SK-N-SH treated with all-trans-retinoic acid at 6 μM for 48 hours (cell line): ENCODE data around the gene SYT8.

Source experiments
- ESRRG ChIP-seq: fragments of 250-450 bp; sonication (Bioruptor Pico); IDR thresholded peaks from 2 replicates; pipeline ENCODE4 v1.6.1; 2021; ENCODE audit warnings: mild to moderate bottlenecking
- PPARA ChIP-seq: fragments of 250-450 bp; sonication (Bioruptor Pico); IDR thresholded peaks from 2 replicates; pipeline ENCODE4 v1.5.0; 2020; ENCODE audit warnings: mild to moderate bottlenecking, borderline replicate concordance
- RARB ChIP-seq: fragments of 250-450 bp; sonication (Bioruptor Pico); IDR thresholded peaks from 2 replicates; pipeline ENCODE4 v1.8.0; 2021; ENCODE audit warnings: mild to moderate bottlenecking, moderate library complexity
- TCF4 ChIP-seq: fragments of 250-450 bp; sonication (Bioruptor Pico); IDR thresholded peaks from 2 replicates; pipeline ENCODE4 v1.8.0; 2021; ENCODE audit warnings: mild to moderate bottlenecking, moderate library complexity, borderline replicate concordance
- ZC3H10 ChIP-seq: fragments of 250-450 bp; sonication (Bioruptor Pico); IDR thresholded peaks from 2 replicates; pipeline ENCODE4 v1.5.1; 2021; ENCODE audit warnings: mild to moderate bottlenecking, moderate library complexity

- no peak for TF ChIP-seq ESRRG
- no peak for TF ChIP-seq RARB (CRISPR knock-in tag)
- TF ChIP-seq ZC3H10 (CRISPR knock-in tag) = no peak
- TF ChIP-seq PPARA (CRISPR knock-in tag) = no peak
- TF ChIP-seq TCF4 (CRISPR knock-in tag) = no peak
Measured at GRCh38 chr11:1835671-1836010, 851 bp downstream of the SYT8 start.
